K562 (cell line): Measurements from ENCODE around the gene SEC14L5.

ENCODE experiments used
- AFF4 ChIP-seq: sonication (generic); formaldehyde crosslinking; IDR thresholded peaks from 2 replicates; pipeline ENCODE4 v1.8.0; 2023; ENCODE audit warnings: mild to moderate bottlenecking, missing genetic modification reagents
- ELF1 ChIP-seq: fragments of 200-800 bp; sonication (Bioruptor generic); IDR thresholded peaks from 2 replicates; pipeline ENCODE4 v1.6.1; 2016; ENCODE audit warnings: missing genetic modification characterization, missing compliant biosample characterization
- ELF4 ChIP-seq: fragments of 450-650 bp; formaldehyde crosslinking; IDR thresholded peaks from 2 replicates; pipeline ENCODE4 v1.4.0; 2022; ENCODE audit warnings: missing genetic modification characterization
- EP300 ChIP-seq: IDR thresholded peaks from 2 replicates; pipeline ENCODE4 v1.6.1; 2012; ENCODE audit warnings: low read length, improper control_type of control experiment
- EZH2 ChIP-seq: IDR thresholded peaks from 2 replicates; pipeline ENCODE4 v1.6.1; 2012; ENCODE audit warnings: low read depth, mild to moderate bottlenecking, inconsistent platforms, low read length, borderline replicate concordance
- HDAC2 ChIP-seq: fragments of 450-650 bp; IDR thresholded peaks from 2 replicates; pipeline ENCODE4 v1.6.1; 2016; ENCODE audit warnings: mild to moderate bottlenecking
- IRF2 ChIP-seq: sonication (generic); formaldehyde crosslinking; IDR thresholded peaks from 2 replicates; pipeline ENCODE4 v1.8.1; 2022; ENCODE audit warnings: mild to moderate bottlenecking, missing genetic modification reagents
- MAFK ChIP-seq: IDR thresholded peaks from 2 replicates; pipeline ENCODE4 v1.6.1; 2011; ENCODE audit warnings: low read length, improper control_type of control experiment
- PURB ChIP-seq: sonication (generic); formaldehyde crosslinking; IDR thresholded peaks from 2 replicates; pipeline ENCODE4 v1.9.0; 2021; ENCODE audit warnings: low read depth, mild to moderate bottlenecking, missing genetic modification reagents
- RCOR1 ChIP-seq, 2 experiments: IDR thresholded peaks; 2 replicates each; pipeline ENCODE4 v1.6.1; 2012; ENCODE audit warnings: low read depth in 2 of 2, low read length in 2 of 2, borderline replicate concordance in 1 of 2, improper control_type of control experiment in 1 of 2
- SLC30A9 ChIP-seq: fragments of 250-450 bp; sonication (Bioruptor Pico); IDR thresholded peaks from 2 replicates; pipeline ENCODE4 v1.8.0; 2022; ENCODE audit warnings: mild to moderate bottlenecking, moderate library complexity
- TAF7 ChIP-seq: fragments of 450-650 bp; IDR thresholded peaks from 2 replicates; pipeline ENCODE4 v1.6.1; 2016; ENCODE audit warnings: missing genetic modification characterization, missing compliant biosample characterization
- YY1 ChIP-seq, 3 experiments: IDR thresholded peaks; 2 replicates each; pipeline ENCODE4 v1.6.1; 2011; ENCODE audit warnings: low read length in 2 of 3, mild to moderate bottlenecking in 2 of 3, moderate library complexity in 2 of 3, borderline replicate concordance in 1 of 3, control low read depth in 1 of 3, low read depth in 1 of 3; ENCODE audit not compliant: insufficient read depth in 3 of 3, insufficient replicate concordance in 2 of 3, control insufficient read depth in 1 of 3, insufficient read length in 1 of 3; ENCODE audit errors: extremely low read depth in 1 of 3
- ZNF696 ChIP-seq: fragments of 250-450 bp; sonication (Bioruptor Pico); conservative IDR thresholded peaks from 2 replicates; pipeline ENCODE4 v1.4.0; 2020; ENCODE audit warnings: mild to moderate bottlenecking, moderate library complexity

GRCh38 chr16:5064915-5065314 is 106.8 kb downstream of the SEC14L5 start:
- TF ChIP-seq YY1 (IDR thresholded peaks at IDR 0.05; ENCODE audit: borderline replicate concordance in 1 of 3, control insufficient read depth in 1 of 3, extremely low read depth in 1 of 3, insufficient read depth in 3 of 3, insufficient read length in 1 of 3, insufficient replicate concordance in 2 of 3, low read depth in 1 of 3, low read length in 2 of 3) (no peak), ELF1 (no peak), ELF4 (CRISPR knock-in tag) (no peak), SLC30A9 (CRISPR knock-in tag) (no peak), MAFK (no peak), RCOR1 (IDR thresholded peaks at IDR 0.05; ENCODE audit: borderline replicate concordance in 1 of 2, low read depth in 2 of 2, low read length in 2 of 2) (no peak), TAF7 (tag) (no peak), AFF4 (no peak), EZH2 (no peak), EP300 (no peak), ZNF696 (CRISPR knock-in tag) (no peak), PURB (CRISPR knock-in tag) (no peak), IRF2 (CRISPR knock-in tag) (no peak), HDAC2 (no peak)
